GM23248 (cell line): ENCODE measurements around the gene TMED3.

ENCODE experiments used
- EZH2 ChIP-seq: fragments of 200-600 bp; sonication (generic); IDR thresholded peaks from 2 replicates; pipeline ENCODE4 v1.6.1; 2018; ENCODE audit warnings: antibody characterized with exemption, mild to moderate bottlenecking; ENCODE audit not compliant: insufficient read depth, poor library complexity, severe bottlenecking
- EZH2phosphoT487 ChIP-seq: fragments of 200-600 bp; sonication (generic); IDR thresholded peaks from 2 replicates; pipeline ENCODE4 v1.6.1; 2018; ENCODE audit warnings: antibody characterized with exemption, moderate library complexity, mild to moderate bottlenecking, low read depth; ENCODE audit not compliant: insufficient read depth

- TF ChIP-seq EZH2phosphoT487 (no peak), EZH2 (no peak)
These were observed 45.7 kb upstream of the TMED3 start for GRCh38 chr15:79265167-79265566.
